Naive B cell (primary cell): Measurements from ENCODE around the gene CALCOCO2. TPM values are rescaled to one million over a fixed set of nuclear protein-coding genes. Genes with fewer than 3 reads are reported as not detected.
A peak's percentile ranks its signal among the peaks of the same experiment; 100 is the strongest.
"Not testable (repeated sequence)": the region's sequence is repeated elsewhere in the genome, so short reads cannot be mapped to it uniquely, and the experiment has no call there.

Experiments
- ATAC-seq, 2 donors: fragments of 150-1000 bp; cut with Tn5 transposase; 2 replicates each; pipeline ENCODE4 v1.10.0; 2021; ENCODE audit warnings: low read depth in 2 of 2, mild to moderate bottlenecking in 2 of 2, moderate library complexity in 2 of 2
- DNase-seq: peaks from one replicate; pipeline ENCODE4 v3.0.0; 2022
- H3K27ac Mint-ChIP-seq, 6 donors: one replicate each; pipeline ENCODE4 v1.8.0; 2020 to 2022; ENCODE audit warnings: mild to moderate bottlenecking in 6 of 6, mixed read lengths in 6 of 6, moderate library complexity in 5 of 6, inconsistent platforms in 2 of 6
- H3K27me3 Mint-ChIP-seq, 3 donors: one replicate each; pipeline ENCODE4 v1.8.0; 2021 to 2022; ENCODE audit warnings: mixed read lengths in 3 of 3, mild to moderate bottlenecking in 1 of 3
- H3K36me3 Mint-ChIP-seq, 2 donors: one replicate each; pipeline ENCODE4 v1.8.0; 2020 to 2022; ENCODE audit warnings: mixed read lengths in 2 of 2, inconsistent platforms in 1 of 2, mild to moderate bottlenecking in 1 of 2
- H3K4me1 Mint-ChIP-seq, 3 donors: one replicate each; pipeline ENCODE4 v1.8.0; 2020 to 2022; ENCODE audit warnings: mixed read lengths in 3 of 3, inconsistent platforms in 1 of 3, mild to moderate bottlenecking in 1 of 3, moderate library complexity in 1 of 3
- H3K4me3 Mint-ChIP-seq, 8 donors: one replicate each; pipeline ENCODE4 v1.8.0; 2020 to 2022; ENCODE audit warnings: mild to moderate bottlenecking in 8 of 8, mixed read lengths in 8 of 8, moderate library complexity in 8 of 8, inconsistent platforms in 2 of 8
- H3K9me3 Mint-ChIP-seq, 7 donors: one replicate each; pipeline ENCODE4 v1.8.0; 2020 to 2022; ENCODE audit warnings: mixed read lengths in 7 of 7, mild to moderate bottlenecking in 5 of 7, inconsistent platforms in 2 of 7, moderate library complexity in 1 of 7
- polyA plus RNA-seq, 6 donors: library from polyadenylated mRNA; unstranded; fragments of 300-500 nt; fragmentation: Illumina TruSeq; gene quantifications; one replicate each; pipeline ENCODE4 v1.2.3, GENCODE V29; 2021; ENCODE audit warnings: low read depth in 6 of 6

Gene CALCOCO2
- polyA plus RNA-seq, 6 donors from 2014 or later, result 147 to 228 (median 187) TPM

DNA sequence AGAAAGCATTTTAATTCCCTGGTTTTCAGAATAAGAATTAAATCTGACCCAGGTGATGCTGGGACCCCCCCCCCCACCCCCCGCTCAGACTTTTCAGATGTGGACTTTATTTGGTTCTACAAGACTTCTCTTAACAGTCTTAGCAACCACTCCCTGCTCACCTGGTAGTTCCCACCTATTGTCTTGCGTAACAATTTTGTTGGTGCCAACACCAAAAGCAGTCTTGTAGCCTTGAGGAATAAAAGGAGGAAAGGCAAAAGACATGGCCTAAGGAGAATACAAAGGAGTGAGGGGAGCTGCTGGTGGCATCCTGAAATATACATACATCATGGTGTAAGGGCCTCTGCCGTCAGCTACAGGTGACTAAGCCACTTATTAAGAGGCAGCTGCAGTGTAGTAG lies 18.8 kb upstream of the CALCOCO2 start:
- Mint-ChIP-seq H3K27ac (no peak overlapping the region), H3K4me1 (peaks cover 8 to 14% (median 14%) of the 10 kb centered on the region in 3 donors), H3K9me3 (no peaks in the 10 kb centered on the region), H3K4me3 (no peak overlapping the region), H3K36me3 (no peaks in the 10 kb centered on the region), H3K27me3 (peaks cover 19 to 23% (median 22%) of the 10 kb centered on the region in 3 donors)
- ATAC-seq, result no peak
- DNase-seq, result no peak

DNA sequence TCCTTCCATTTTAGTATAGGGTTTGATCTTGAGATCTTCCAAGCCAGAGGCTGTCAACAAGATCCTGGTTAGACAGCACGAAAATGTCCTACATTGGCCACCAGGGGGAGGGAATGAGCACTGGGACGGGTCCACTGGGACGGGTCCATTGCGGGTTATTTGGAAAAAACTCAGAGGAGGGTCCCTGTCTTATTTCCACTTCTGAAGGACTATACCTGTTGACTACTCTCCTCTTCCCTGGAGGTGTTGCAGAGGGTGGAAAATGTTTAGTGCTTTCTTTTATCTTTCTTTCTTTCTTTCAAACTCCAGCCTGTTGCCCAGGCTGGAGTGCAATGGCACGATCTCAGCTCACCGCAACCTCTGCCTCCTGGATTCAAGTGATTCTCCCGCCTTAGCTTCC lies 16.3 kb upstream of the CALCOCO2 start:
- DNase-seq (peak; percentile 52), ATAC-seq (peak; percentile 24 to 33)
- Mint-ChIP-seq H3K27me3 (peaks cover 15 to 36% (median 32%) of the 10 kb centered on the region in 3 donors), H3K9me3 (no peaks in the 10 kb centered on the region), H3K4me3 (peak overlapping the region in 1 of 8 donors; percentile 29), H3K36me3 (no peaks in the 10 kb centered on the region), H3K4me1 (peaks cover 11 to 27% (median 27%) of the 10 kb centered on the region in 3 donors), H3K27ac (no peak overlapping the region)

DNA sequence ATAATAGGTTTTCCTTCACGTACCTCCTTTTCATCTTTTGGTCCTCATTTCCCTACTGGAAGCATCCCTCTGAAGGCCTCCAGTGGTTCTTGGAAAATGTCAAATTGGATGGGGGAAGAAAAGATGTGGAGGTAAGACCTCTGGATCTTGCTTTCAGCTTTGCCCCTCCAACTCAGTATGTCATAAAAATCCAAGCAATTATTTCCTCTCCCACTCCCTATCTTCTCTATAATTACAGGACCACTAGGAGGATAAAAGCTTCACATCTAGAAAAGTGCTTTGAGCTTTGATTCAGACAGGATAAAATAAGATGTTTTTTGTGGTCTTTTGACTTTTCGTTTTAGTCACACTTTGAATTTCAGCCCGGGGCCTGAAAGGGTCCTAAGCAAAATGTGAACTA lies 15.5 kb upstream of the CALCOCO2 start:
- no peak for ATAC-seq
- peak overlapping the region in 4 of 8 donors; percentile 11 to 79 (median 20) for H3K4me3 Mint-ChIP-seq
- H3K36me3 Mint-ChIP-seq, result no peaks in the 10 kb centered on the region
- H3K27me3 Mint-ChIP-seq, result peaks cover 17 to 36% (median 27%) of the 10 kb centered on the region in 3 donors
- peaks cover 11 to 27% (median 27%) of the 10 kb centered on the region in 3 donors for H3K4me1 Mint-ChIP-seq
- no peaks in the 10 kb centered on the region for H3K9me3 Mint-ChIP-seq
- H3K27ac Mint-ChIP-seq, result no peak overlapping the region
- DNase-seq, result no peak

DNA sequence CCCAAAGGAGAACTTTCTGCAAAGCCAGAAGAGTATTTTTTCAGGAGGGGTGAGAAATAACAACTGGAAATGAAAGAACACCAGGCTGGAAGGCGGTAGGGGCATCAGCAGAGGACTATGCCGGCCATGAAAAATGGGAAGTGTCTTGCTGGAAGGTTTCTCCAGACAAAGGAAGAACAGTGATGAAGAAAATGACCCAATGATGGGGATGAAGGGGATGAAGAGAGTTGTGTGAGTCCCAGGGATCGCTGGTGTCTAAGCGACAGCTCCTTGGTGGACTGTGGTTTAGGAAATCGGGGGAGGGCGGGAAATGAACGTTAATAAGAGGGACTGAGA lies 14.4 kb upstream of the CALCOCO2 start:
- no peak for ATAC-seq
- peak overlapping the region in 3 of 6 donors; percentile 3 to 35 (median 3) for H3K27ac Mint-ChIP-seq
- no peaks in the 10 kb centered on the region for H3K36me3 Mint-ChIP-seq
- H3K4me1 Mint-ChIP-seq, result peaks cover 11 to 27% (median 27%) of the 10 kb centered on the region in 3 donors
- no peak for DNase-seq
- H3K27me3 Mint-ChIP-seq, result peaks cover 15 to 36% (median 24%) of the 10 kb centered on the region in 3 donors
- peak overlapping the region; percentile 73 to 90 (median 88) for H3K4me3 Mint-ChIP-seq
- no peaks in the 10 kb centered on the region for H3K9me3 Mint-ChIP-seq

DNA sequence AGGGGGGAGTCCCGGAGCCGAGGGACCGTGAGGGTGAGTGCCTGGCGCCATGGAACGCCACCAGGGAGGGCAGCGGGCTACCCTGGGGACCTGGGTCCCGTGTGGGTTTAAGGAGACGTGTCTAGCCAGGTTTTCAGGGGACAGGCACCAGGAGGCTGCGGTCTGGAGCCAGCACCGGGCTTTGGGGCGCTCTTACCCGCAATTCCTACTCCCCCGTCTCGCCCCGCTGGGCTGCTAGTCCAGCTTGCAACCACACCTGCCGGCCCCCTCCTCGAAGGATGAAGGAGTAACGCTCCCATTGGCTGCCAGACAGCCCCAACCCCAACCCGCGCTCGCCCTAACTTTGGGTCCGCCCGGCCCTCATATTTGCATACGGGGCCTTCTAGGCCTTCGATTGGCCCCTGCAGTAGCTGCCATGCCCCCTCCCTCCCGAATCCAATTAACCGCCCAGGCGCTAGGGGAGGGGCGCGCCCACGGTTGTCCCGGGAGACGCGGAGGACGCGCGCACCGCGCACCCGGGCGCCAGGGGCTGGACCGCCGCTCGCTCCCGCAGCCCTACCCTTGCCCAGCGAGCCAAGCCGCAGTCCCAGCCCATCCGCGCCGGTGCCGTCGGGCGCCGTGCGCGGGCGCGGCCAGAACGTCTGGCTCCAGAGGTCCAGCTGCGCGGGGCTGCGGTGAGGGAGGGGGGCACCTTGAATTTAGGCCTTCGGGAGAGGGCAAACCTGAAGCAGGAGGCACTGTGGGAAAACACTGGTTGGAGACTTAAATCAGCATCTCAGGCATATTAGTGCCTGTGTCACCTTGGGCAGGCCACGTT lies 13.9 kb upstream of the CALCOCO2 start, which contains the start of gene TTLL6:
TTLL6 (minus strand) TSS at position 456 of the 817 bp plus-strand sequence; CDS start at position 299, 157 bp downstream.
- Mint-ChIP-seq H3K4me3 (peak within 1 kb of the TSS; percentile 73 to 90 (median 88)), H3K36me3 (no peaks in the 10 kb centered on the region), H3K9me3 (no peaks in the 10 kb centered on the region), H3K27me3 (peaks cover 15 to 36% (median 23%) of the 10 kb centered on the region in 3 donors), H3K4me1 (peaks cover 11 to 27% (median 27%) of the 10 kb centered on the region in 3 donors), H3K27ac (peak within 1 kb of the TSS in 5 of 6 donors; percentile 3 to 59 (median 35))
- ATAC-seq, result peak; percentile 93 to 94
- peak; percentile 60 for DNase-seq

DNA sequence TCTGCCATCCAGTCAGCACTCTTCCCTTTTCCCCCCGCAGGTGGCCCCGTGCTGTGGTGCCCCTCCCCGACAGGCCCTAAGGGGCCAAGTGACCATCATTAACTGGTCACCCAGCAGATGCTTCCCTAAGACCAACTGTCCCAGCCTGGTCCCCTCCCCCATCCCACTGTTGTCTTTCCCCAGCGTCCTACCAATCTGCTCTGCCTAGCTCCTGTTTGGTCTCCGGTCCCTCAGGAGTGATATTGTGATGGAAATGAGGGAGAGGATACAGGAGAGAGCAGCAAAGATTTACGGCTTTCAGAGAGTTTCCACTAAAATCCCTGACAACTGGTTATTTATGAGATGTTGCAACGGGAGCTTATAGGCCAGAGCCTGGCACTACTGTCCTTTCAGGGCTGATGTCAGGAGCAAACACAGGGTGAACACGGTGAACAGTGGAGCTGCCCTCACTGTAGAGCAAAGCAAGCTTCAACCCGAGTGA lies 12.4 kb upstream of the CALCOCO2 start:
- Mint-ChIP-seq H3K27me3 (peaks cover 18 to 45% (median 23%) of the 10 kb centered on the region in 3 donors), H3K9me3 (no peaks in the 10 kb centered on the region), H3K27ac (no peak overlapping the region), H3K4me3 (peak overlapping the region in 6 of 8 donors; percentile 37 to 76 (median 72)), H3K4me1 (peaks cover 11 to 27% (median 27%) of the 10 kb centered on the region in 3 donors), H3K36me3 (no peaks in the 10 kb centered on the region)
- no peak for DNase-seq
- ATAC-seq, result no peak

DNA sequence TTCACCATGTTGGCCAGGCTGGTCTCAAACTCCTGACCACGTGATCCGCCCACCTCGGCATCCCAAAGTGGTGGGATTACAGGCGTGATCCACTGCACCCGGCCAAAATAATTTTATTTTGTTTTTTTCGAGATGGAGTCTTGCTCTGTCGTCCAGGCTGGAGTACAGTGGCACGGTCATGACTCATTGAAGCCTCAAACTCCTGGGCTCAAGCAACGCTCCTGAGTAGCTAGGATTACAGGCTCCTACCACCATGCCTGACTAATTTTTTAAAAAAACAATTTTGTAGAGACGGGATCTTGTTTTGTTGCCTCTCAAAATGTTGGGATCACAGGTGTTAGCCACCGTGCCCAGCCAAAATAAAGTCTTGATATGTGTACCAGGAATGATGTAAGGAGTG lies 11.4 kb upstream of the CALCOCO2 start:
- no peak overlapping the region for H3K27ac Mint-ChIP-seq
- H3K4me3 Mint-ChIP-seq, result no peak overlapping the region
- DNase-seq (no peak), ATAC-seq (no peak)
- H3K4me1 Mint-ChIP-seq, result peaks cover 11 to 26% (median 25%) of the 10 kb centered on the region in 3 donors
- H3K9me3 Mint-ChIP-seq, result no peaks in the 10 kb centered on the region
- peaks cover 17 to 42% (median 27%) of the 10 kb centered on the region in 3 donors for H3K27me3 Mint-ChIP-seq
- no peaks in the 10 kb centered on the region for H3K36me3 Mint-ChIP-seq

DNA sequence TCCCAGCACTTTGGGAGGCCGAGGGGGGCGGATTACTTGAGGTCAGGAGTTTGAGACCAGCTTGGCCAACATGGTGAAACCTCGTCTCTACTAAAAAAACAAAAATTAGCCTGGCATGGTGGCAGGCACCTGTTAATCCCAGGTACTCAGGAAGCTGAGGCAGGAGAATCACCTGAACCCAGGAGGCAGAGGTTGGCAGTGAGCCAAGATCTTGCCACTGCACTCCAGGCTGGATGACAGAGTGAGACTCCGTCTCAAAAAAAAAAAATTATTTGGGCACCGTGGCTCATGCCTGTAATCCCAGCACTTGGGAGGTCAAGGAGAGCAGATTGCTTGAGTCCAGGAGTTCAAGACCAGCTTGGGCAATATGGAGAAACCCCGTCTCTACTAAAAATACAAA lies 9.9 kb upstream of the CALCOCO2 start:
- DNase-seq, H3K4me3 Mint-ChIP-seq, H3K9me3 Mint-ChIP-seq, H3K27ac Mint-ChIP-seq, ATAC-seq, H3K36me3 Mint-ChIP-seq: not testable (repeated sequence)
- H3K27me3 Mint-ChIP-seq, result peaks cover 15 to 34% (median 27%) of the 10 kb centered on the region in 3 donors
- H3K4me1 Mint-ChIP-seq, result peaks cover 11 to 22% (median 21%) of the 10 kb centered on the region in 3 donors

DNA sequence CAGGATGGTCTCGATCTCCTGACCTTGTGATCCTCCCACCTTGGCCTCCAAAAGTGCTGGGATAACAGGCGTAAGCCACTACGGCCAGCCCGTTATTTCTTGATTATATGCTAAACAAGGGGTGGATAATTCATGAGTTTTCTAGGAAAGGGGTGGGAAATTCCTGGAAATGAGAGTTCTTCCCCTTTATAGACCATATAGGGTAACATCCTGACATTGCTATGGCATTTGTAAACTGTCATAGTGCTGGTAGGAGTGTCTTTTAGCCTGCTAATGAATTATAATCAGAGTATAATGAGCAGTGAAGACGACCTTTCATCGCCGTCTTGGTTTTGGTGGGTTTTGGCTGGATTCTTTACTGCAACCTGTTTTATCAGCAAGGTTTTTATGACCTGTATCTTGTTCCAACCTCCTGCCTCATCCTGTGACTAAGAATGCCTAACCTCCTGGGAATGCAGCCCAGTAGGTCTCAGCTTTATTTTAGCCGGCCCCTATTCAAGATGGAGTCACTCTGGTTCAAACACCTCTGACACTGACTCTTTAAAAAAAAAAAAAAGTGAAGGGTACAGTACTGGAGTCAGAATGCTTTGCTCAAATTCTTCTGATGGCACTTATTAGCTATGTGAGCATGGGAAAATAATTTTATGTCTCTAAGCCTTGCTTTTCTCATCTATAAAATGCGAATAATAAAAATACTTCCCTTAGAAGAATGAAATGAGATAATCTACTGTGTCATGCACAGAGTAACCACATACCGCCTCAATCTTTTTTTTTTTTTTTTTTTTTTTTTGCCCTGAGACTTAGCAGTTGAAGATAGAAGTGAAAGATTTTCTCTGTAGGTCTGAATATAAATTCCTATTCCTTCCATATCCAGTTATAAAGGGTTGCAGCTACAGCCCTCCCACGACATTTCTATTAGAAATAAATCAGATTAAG lies 5.1 kb upstream of the CALCOCO2 start:
- Mint-ChIP-seq H3K4me1 (peaks cover 0 to 6% (median under 1%) of the 10 kb centered on the region in 3 donors), H3K27ac (no peak overlapping the region), H3K4me3 (no peak overlapping the region), H3K36me3 (no peaks in the 10 kb centered on the region), H3K27me3 (peaks cover 5 to 24% (median 9%) of the 10 kb centered on the region in 3 donors), H3K9me3 (no peaks in the 10 kb centered on the region)
- no peak for ATAC-seq
- DNase-seq, result no peak

DNA sequence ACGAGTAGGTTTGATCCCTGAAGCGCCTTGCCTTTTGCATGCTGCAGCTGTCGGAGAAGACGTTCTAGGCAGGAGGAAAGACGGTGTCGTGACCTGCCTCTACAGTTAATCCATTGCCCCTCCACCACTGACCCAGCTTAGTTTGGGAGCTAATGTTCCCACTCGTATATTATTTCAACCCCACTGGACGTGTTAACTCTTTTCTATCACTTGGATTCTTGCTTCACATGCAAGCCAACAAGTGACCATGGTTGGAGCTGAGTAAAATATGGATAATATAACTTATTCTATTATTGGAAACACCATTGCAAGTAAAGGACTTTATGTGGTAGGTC lies 681 bp downstream of the CALCOCO2 start:
- Mint-ChIP-seq H3K4me3 (peak overlapping the region; percentile 94 to 99 (median 97)), H3K9me3 (no peaks in the 10 kb centered on the region), H3K27me3 (peaks cover 0 to 8% (median 0%) of the 10 kb centered on the region in 3 donors), H3K27ac (peak overlapping the region; percentile 77 to 100 (median 96)), H3K36me3 (no peaks in the 10 kb centered on the region), H3K4me1 (peaks cover 17 to 57% (median 43%) of the 10 kb centered on the region in 3 donors)
- DNase-seq (no peak), ATAC-seq (no peak)

DNA sequence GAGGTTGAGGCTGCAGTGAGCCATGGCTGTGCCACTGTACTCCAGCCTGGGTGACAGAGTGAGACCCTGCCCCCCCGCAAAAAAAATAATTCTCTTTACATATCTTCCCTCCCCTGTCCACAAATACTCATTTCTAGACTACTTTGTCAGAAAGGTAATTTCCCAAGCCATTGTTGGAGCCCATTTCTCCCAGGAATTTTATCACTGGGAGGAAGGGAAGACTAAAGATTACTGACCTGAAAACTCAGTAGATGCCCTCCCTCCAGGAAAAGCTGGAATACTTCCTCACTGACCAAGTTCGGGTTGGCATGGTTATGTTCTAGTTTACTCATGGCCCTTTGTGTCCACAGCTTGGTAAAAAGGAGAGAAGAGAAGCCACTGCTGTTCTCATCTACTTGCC lies 4.1 kb downstream of the CALCOCO2 start:
- Mint-ChIP-seq H3K4me1 (peaks cover 30 to 87% (median 67%) of the 10 kb centered on the region in 3 donors), H3K9me3 (no peaks in the 10 kb centered on the region), H3K36me3 (no peaks in the 10 kb centered on the region), H3K27ac (no peak overlapping the region), H3K4me3 (no peak overlapping the region), H3K27me3 (no peaks in the 10 kb centered on the region)
- DNase-seq (no peak), ATAC-seq (no peak)

DNA sequence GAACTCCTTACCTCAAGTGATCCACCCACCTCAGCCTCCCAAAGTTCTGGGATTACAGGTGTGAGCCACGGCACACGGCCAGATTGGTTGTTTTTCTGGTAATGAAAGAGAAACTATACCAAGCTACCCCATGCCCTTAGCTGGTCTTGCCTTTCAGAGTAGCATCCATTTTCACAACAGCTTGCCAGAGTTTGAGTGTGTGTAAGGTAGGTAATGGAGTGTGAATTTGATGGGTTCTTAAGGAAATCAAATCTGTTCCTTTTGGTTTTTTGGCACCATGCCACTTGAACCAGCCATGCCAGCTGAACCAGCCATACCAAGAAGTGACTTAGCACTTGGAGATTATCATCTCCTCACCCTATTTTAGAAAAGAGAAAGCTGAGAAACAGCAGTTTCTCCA lies 5.1 kb downstream of the CALCOCO2 start:
- no peaks in the 10 kb centered on the region for H3K9me3 Mint-ChIP-seq
- H3K27ac Mint-ChIP-seq, result peak overlapping the region in 1 of 6 donors; percentile 14
- no peaks in the 10 kb centered on the region for H3K36me3 Mint-ChIP-seq
- H3K4me1 Mint-ChIP-seq, result peaks cover 36 to 89% (median 74%) of the 10 kb centered on the region in 3 donors
- no peaks in the 10 kb centered on the region for H3K27me3 Mint-ChIP-seq
- DNase-seq, result no peak
- peak overlapping the region in 2 of 8 donors; percentile 16 to 37 for H3K4me3 Mint-ChIP-seq
- no peak for ATAC-seq

DNA sequence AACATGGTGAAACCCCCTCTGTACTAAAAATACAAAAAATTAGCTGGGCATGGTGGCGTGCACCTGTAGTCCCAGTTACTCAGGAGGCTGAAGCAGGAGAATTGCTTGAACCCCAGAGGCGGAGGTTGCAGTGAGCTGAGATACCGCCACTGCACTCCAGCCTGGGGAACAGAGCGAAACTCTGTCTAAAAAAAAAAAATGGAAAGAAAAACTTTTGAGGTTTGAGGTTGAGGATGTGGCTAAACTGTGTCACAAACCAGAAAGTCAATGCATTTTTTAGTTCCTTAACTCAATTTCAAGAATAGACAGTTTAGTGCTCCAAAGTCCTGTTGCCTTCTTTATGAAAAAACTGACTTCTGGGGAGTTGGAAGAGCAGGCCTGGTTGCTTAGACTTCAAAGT lies 6.6 kb downstream of the CALCOCO2 start:
- H3K4me1 Mint-ChIP-seq, result peaks cover 42 to 92% (median 76%) of the 10 kb centered on the region in 3 donors
- not testable (repeated sequence) for H3K36me3 Mint-ChIP-seq, H3K27me3 Mint-ChIP-seq, H3K9me3 Mint-ChIP-seq
- DNase-seq (peak; percentile 29), ATAC-seq (peak; percentile 17 to 31)
- H3K4me3 Mint-ChIP-seq, result peak overlapping the region; percentile 23 to 89 (median 72)
- peak overlapping the region in 5 of 6 donors; percentile 10 to 89 (median 81) for H3K27ac Mint-ChIP-seq
